Activated CD4-positive, alpha-beta memory T cell treated with anti-CD3 and anti-CD28 coated beads, Interleukin-2, amount 10 ng/mL, durations not matched to agents 7 days and 5 days (primary cell): Measurements from ENCODE around the gene LUC7L3. TPM values are rescaled to one million over a fixed set of nuclear protein-coding genes. Genes with fewer than 3 reads are reported as not detected.
"Not testable (repeated sequence)": the region's sequence is repeated elsewhere in the genome, so short reads cannot be mapped to it uniquely, and the experiment has no call there.

Experiments
- CTCF ChIA-PET: fragments of 350-600 bp; sonication (Branson Sonifier 250); formaldehyde crosslinking; loops from one replicate; lab custom pipeline; 2021; ENCODE audit warnings: antibody characterized with exemption, inconsistent platforms; lab: Charles Lee
- POLR2A ChIA-PET: fragments of 350-600 bp; sonication (Branson Sonifier 250); formaldehyde crosslinking; loops from one replicate; lab custom pipeline; 2021; ENCODE audit warnings: antibody characterized with exemption; lab: Charles Lee
- DNase-seq: peaks from one replicate; pipeline ENCODE4 v3.0.0-alpha.2; 2020
- H3K27ac Mint-ChIP-seq: one replicate; pipeline ENCODE4 v1.8.0; 2021; ENCODE audit warnings: mild to moderate bottlenecking, mixed read lengths
- H3K27me3 Mint-ChIP-seq: one replicate; pipeline ENCODE4 v1.8.0; 2021; ENCODE audit warnings: mixed read lengths
- H3K36me3 Mint-ChIP-seq: one replicate; pipeline ENCODE4 v1.8.0; 2021; ENCODE audit warnings: low read depth, mixed read lengths
- H3K4me1 Mint-ChIP-seq: one replicate; pipeline ENCODE4 v1.8.0; 2021; ENCODE audit warnings: mixed read lengths
- H3K4me3 Mint-ChIP-seq: one replicate; pipeline ENCODE4 v1.8.0; 2021; ENCODE audit warnings: mild to moderate bottlenecking, mixed read lengths
- H3K9me3 Mint-ChIP-seq: one replicate; pipeline ENCODE4 v1.8.0; 2021; ENCODE audit warnings: mixed read lengths
- total RNA-seq, 2 experiments: library from RNA; stranded (reverse); gene quantifications; one replicate each; pipeline ENCODE4 v1.2.3, GENCODE V29; 2021

The LUC7L3 gene
- total RNA-seq, 2 experiments from 2014 or later, result 133 to 139 TPM

- no peaks in the 10 kb centered on the region for H3K9me3 Mint-ChIP-seq
Measured at GRCh38 chr17:50722746-50723145, 3.3 kb downstream of the LUC7L3 start.

DNA sequence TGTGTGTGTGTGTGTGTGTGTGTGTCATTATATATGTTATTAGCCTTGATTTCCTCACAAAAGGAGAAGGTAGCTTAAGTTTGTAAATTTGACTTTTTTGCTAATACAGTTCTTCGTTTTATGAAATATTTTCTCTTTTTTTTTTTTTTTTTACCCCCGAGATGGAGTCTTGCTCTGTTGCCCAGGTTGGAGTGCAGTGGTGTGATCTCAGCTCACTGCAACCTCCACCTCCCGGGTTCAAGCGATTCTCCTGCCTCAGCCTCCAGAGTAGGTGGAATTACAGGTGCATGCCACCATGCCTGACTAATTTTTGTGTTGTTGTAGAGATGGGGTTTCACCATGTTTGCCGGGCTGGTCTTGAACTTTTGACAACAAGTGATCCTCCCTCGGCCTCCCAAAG is 5.2 kb downstream of the LUC7L3 start:
- H3K27me3 Mint-ChIP-seq, H3K27ac Mint-ChIP-seq, DNase-seq, H3K4me3 Mint-ChIP-seq, H3K9me3 Mint-ChIP-seq, POLR2A ChIA-PET: not testable (repeated sequence)
- CTCF ChIA-PET, result interaction anchor here (0.7 kb wide), 1 partner anchor 185 kb away, joined by 3 read pairs; no protein-coding TSS in a partner anchor
- Mint-ChIP-seq H3K4me1 (peaks cover 53% of the 10 kb centered on the region), H3K36me3 (peaks cover 26% of the 10 kb centered on the region)

More at GRCh38 chr17:50722746-50723145, 3.3 kb downstream of the LUC7L3 start:
- Mint-ChIP-seq H3K4me3 (peak overlapping the region; percentile 43), H3K4me1 (peaks cover 51% of the 10 kb centered on the region), H3K27ac (no peak overlapping the region), H3K27me3 (no peaks in the 10 kb centered on the region), H3K36me3 (peaks cover 24% of the 10 kb centered on the region)
- DNase-seq, result no peak
- POLR2A ChIA-PET, result no interaction called here
- CTCF ChIA-PET, result no interaction called here

GRCh38 chr17:50725769-50726655 is 6.6 kb downstream of the LUC7L3 start:
- no peaks in the 10 kb centered on the region for H3K27me3 Mint-ChIP-seq
- H3K36me3 Mint-ChIP-seq, result peaks cover 26% of the 10 kb centered on the region
- ChIA-PET POLR2A (interaction anchor here (0.6 to 0.7 kb wide), 2 partner anchors 19 to 193 kb away, joined by 3 read pairs; no protein-coding TSS in a partner anchor), CTCF (interaction anchor here (0.8 kb wide), 1 partner anchor 17 kb away, joined by 3 read pairs; no protein-coding TSS in a partner anchor)
- H3K4me1 Mint-ChIP-seq, result peaks cover 54% of the 10 kb centered on the region
- H3K27ac Mint-ChIP-seq, result no peak overlapping the region
- no peak for DNase-seq
- no peaks in the 10 kb centered on the region for H3K9me3 Mint-ChIP-seq
- H3K4me3 Mint-ChIP-seq, result no peak overlapping the region

- H3K4me1 Mint-ChIP-seq, result peaks cover 55% of the 10 kb centered on the region
- H3K36me3 Mint-ChIP-seq, result peaks cover 12% of the 10 kb centered on the region
- no peak for DNase-seq
- H3K27me3 Mint-ChIP-seq, result no peaks in the 10 kb centered on the region
- CTCF ChIA-PET, result no interaction called here
- H3K4me3 Mint-ChIP-seq, result no peak overlapping the region
- no peak overlapping the region for H3K27ac Mint-ChIP-seq
- H3K9me3 Mint-ChIP-seq, result no peaks in the 10 kb centered on the region
- POLR2A ChIA-PET, result interaction anchor here (1.3 kb wide), 1 partner anchor 9 kb away, joined by 3 read pairs; the partner anchor contains the start of gene LUC7L3
Measured at GRCh38 chr17:50728112-50728429, 8.7 kb downstream of the LUC7L3 start.

- Mint-ChIP-seq H3K9me3 (no peaks in the 10 kb centered on the region), H3K27ac (no peak overlapping the region), H3K4me3 (no peak overlapping the region), H3K36me3 (peaks cover 15% of the 10 kb centered on the region), H3K4me1 (peaks cover 48% of the 10 kb centered on the region), H3K27me3 (no peaks in the 10 kb centered on the region)
- CTCF ChIA-PET, result interaction anchor here (0.6 to 0.7 kb wide), 2 partner anchors 54 to 64 kb away, joined by 3 to 4 read pairs; no protein-coding TSS in a partner anchor
- DNase-seq, result no peak
- POLR2A ChIA-PET, result interaction anchor here (0.9 to 3.2 kb wide), 2 partner anchors 7 to 9 kb away, joined by 3 to 10 read pairs; no protein-coding TSS in a partner anchor
Measured at GRCh38 chr17:50728881-50729765, 9.7 kb downstream of the LUC7L3 start.

DNA sequence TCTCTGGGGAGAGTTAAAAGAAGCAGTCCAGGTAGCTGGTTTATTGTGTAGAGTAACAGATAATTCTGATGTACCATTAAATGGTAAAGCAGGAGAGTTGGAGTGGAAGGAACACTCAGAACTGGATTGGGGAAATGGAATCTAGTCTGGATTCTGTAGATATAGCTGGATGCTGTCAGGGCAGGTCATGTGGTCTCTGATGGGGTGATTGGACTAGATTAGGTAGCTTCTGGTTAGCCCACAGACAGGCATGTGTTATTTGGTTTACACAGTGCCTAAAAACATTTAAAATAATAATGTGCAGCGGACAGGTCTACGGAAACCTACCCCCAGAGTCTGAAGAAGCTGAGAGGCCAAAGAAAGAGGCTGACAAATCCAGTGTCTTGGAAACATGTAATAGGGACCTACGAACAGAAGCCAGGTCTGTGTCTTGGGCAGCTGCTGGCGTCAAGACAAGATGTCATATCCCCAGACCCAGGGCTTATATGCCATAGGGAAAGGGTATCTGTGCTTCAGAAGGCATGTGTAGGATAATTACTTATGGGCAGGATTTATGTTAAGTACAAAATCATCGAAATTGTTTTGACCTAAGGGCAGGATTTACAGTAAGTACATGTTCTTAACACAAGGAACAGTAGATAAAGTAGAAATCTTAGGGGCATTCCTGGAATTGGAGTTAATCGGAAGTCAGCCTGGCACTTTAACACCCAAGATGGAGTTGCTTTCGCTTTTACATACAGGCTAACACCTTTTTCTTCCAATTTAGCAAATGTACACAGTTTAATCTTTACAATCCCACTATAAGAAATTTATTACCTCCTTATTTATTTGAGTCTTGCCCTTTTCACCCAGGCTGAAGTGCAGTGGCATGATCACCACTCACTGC is 12.4 kb downstream of the LUC7L3 start:
- Mint-ChIP-seq H3K4me3 (no peak overlapping the region), H3K4me1 (peaks cover 50% of the 10 kb centered on the region), H3K27ac (peak overlapping the region; percentile 16), H3K36me3 (peaks cover 17% of the 10 kb centered on the region), H3K27me3 (no peaks in the 10 kb centered on the region), H3K9me3 (no peaks in the 10 kb centered on the region)
- DNase-seq, result no peak
- CTCF ChIA-PET, result no interaction called here
- POLR2A ChIA-PET, result interaction anchor here (0.9 to 3.2 kb wide), 4 partner anchors 10 to 24 kb away, joined by 3 to 10 read pairs (median 4); partner anchors contain the start of gene LUC7L3

GRCh38 chr17:50735287-50735686 is 15.9 kb downstream of the LUC7L3 start:
- ChIA-PET POLR2A (no interaction called here), CTCF (no interaction called here)
- Mint-ChIP-seq H3K27ac (no peak overlapping the region), H3K4me1 (peaks cover 48% of the 10 kb centered on the region), H3K4me3 (no peak overlapping the region), H3K27me3 (no peaks in the 10 kb centered on the region), H3K36me3 (peaks cover 37% of the 10 kb centered on the region), H3K9me3 (no peaks in the 10 kb centered on the region)
- DNase-seq, result no peak

GRCh38 chr17:50737118-50737698 is 17.8 kb downstream of the LUC7L3 start:
- H3K4me1 Mint-ChIP-seq, result peaks cover 35% of the 10 kb centered on the region
- no peak overlapping the region for H3K27ac Mint-ChIP-seq
- H3K36me3 Mint-ChIP-seq, result peaks cover 54% of the 10 kb centered on the region

DNA sequence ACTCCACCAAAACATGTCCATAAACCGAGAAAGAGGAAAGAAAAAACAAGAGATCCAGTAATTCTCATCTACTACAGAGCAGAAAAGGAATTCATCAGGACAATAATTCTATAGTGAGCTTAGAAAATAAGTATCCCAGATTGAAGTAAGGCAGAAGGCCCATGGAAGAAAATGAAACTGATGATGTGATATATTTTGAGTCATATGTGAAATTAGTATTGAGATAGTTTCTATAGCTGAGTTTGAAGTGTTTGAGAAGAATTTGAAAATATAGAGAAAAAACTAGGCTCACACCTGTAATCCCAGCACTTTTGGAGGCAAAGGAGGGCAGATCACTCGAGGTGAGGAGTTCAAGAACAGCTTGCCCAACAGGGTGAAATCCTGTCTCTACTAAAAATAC is 19.7 kb downstream of the LUC7L3 start:
- POLR2A ChIA-PET, result interaction anchor here (0.6 to 1.5 kb wide), 5 partner anchors 15 to 264 kb away, joined by 3 to 5 read pairs (median 3); partner anchors contain the start of gene LUC7L3
- peaks cover 67% of the 10 kb centered on the region for H3K36me3 Mint-ChIP-seq

More at GRCh38 chr17:50737118-50737698, 17.8 kb downstream of the LUC7L3 start:
- POLR2A ChIA-PET, result no interaction called here
- DNase-seq, result no peak
- Mint-ChIP-seq H3K4me3 (no peak overlapping the region), H3K27me3 (no peaks in the 10 kb centered on the region), H3K9me3 (no peaks in the 10 kb centered on the region)
- CTCF ChIA-PET, result no interaction called here

DNA sequence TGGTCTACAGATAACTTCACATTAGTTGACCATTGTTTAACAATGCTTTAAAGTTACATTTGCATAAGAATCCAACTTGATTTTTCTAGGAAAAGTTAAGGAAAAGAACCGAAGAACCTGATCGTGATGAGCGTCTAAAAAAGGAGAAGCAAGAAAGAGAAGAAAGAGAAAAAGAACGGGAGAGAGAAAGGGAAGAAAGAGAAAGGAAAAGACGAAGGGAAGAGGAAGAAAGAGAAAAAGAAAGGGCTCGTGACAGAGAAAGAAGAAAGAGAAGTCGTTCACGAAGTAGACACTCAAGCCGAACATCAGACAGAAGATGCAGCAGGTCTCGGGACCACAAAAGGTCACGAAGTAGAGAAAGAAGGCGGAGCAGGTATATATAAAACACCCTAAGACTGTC is 26.2 kb downstream of the LUC7L3 start:
- Mint-ChIP-seq H3K27ac (no peak overlapping the region), H3K4me1 (peaks cover 5% of the 10 kb centered on the region), H3K27me3 (no peaks in the 10 kb centered on the region), H3K36me3 (peaks cover 83% of the 10 kb centered on the region), H3K9me3 (no peaks in the 10 kb centered on the region), H3K4me3 (no peak overlapping the region)
- ChIA-PET CTCF (no interaction called here), POLR2A (interaction anchor here (1.0 to 1.4 kb wide), 2 partner anchors 35 to 96 kb away, joined by 3 read pairs; no protein-coding TSS in a partner anchor)
- no peak for DNase-seq

More for the DNA sequence above, 19.7 kb downstream of the LUC7L3 start:
- no peaks in the 10 kb centered on the region for H3K27me3 Mint-ChIP-seq
- CTCF ChIA-PET, result interaction anchor here (1.5 kb wide), 1 partner anchor 114 kb away, joined by 4 read pairs; no protein-coding TSS in a partner anchor
- H3K4me3 Mint-ChIP-seq, result no peak overlapping the region
- peaks cover 29% of the 10 kb centered on the region for H3K4me1 Mint-ChIP-seq
- H3K9me3 Mint-ChIP-seq, result no peaks in the 10 kb centered on the region
- H3K27ac Mint-ChIP-seq, result peak overlapping the region; percentile 1
- DNase-seq, result no peak

DNA sequence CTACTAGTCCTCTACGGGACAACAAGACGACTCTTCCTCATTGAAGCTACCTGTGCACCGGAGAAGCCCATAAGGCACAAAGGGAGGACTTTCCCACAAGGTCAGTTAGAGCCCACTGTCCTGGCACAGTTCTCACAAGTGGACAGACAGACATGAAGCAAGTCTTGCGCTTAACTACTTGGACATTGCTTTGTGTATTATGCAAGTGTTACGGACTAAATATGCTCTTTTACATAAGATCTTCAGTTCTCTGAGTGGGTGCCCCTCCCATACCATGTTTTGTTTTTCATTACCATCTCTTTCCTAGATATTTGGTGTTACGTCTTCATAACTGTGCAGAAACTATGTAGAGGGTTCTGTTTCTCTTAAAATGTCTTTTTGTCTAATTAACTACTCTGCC is 29.8 kb downstream of the LUC7L3 start:
- Mint-ChIP-seq H3K36me3 (peaks cover 78% of the 10 kb centered on the region), H3K27me3 (no peaks in the 10 kb centered on the region), H3K4me1 (peaks cover 5% of the 10 kb centered on the region), H3K27ac (no peak overlapping the region), H3K9me3 (no peaks in the 10 kb centered on the region), H3K4me3 (no peak overlapping the region)
- POLR2A ChIA-PET, result no interaction called here
- DNase-seq, result no peak
- CTCF ChIA-PET, result no interaction called here
